Measurements from ENCODE around the gene BTBD18. TPM values are rescaled to one million over a fixed set of nuclear protein-coding genes. Genes with fewer than 3 reads are reported as not detected.

The BTBD18 gene
- total RNA-seq, 1 donor from 2014 or later: not detected

DNA sequence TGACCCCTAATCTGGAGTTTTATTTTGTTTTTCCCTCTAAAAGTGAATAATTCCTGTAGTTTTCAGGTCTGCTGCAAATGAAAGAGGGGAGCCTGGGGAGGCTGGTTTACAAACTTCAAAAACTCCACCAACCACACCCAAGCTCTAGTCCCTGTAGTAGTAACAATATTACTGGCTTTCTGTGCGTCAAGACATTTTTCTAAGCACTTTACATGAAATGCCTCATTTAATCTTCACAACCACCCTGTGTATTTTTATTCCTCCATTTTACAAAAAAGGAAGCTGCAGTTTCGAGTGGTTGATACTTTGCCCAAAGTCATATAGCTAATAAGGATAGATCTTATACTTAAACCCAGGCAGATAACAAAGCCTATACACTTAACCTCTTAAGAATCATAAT, 33.5 kb upstream of the BTBD18 start:
- CTCF ChIA-PET: interaction anchor here (0.8 to 1.9 kb wide), 5 partner anchors 9 to 35 kb away, joined by 3 to 28 read pairs (median 5); partner anchors contain the start of gene BTBD18
- no peak for DNase-seq
- POLR2A ChIA-PET: interaction anchor here (0.5 to 2.6 kb wide), 12 partner anchors 8 to 793 kb away, joined by 3 to 32 read pairs (median 6); partner anchors contain the start of genes CTNND1, MED19, SELENOH and TMX2
- peaks cover 3% of the 10 kb centered on the region for H3K36me3 Mint-ChIP-seq (ENCODE audit: low read depth)
- intact Hi-C loops (cut with micrococcal nuclease): loop anchor here (1.0 kb wide), 2 partner anchors 8 to 15 kb away; no protein-coding TSS in a partner anchor
- TF ChIP-seq, protein P1, sequence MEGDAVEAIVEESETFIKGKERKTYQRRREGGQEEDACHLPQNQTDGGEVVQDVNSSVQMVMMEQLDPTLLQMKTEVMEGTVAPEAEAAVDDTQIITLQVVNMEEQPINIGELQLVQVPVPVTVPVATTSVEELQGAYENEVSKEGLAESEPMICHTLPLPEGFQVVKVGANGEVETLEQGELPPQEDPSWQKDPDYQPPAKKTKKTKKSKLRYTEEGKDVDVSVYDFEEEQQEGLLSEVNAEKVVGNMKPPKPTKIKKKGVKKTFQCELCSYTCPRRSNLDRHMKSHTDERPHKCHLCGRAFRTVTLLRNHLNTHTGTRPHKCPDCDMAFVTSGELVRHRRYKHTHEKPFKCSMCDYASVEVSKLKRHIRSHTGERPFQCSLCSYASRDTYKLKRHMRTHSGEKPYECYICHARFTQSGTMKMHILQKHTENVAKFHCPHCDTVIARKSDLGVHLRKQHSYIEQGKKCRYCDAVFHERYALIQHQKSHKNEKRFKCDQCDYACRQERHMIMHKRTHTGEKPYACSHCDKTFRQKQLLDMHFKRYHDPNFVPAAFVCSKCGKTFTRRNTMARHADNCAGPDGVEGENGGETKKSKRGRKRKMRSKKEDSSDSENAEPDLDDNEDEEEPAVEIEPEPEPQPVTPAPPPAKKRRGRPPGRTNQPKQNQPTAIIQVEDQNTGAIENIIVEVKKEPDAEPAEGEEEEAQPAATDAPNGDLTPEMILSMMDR (IDR thresholded peaks at IDR 0.05): no peak
- no peaks in the 10 kb centered on the region for H3K27me3 Mint-ChIP-seq
- H3K27ac Mint-ChIP-seq: peak overlapping the region; percentile 92
- H3K9me3 Mint-ChIP-seq: no peaks in the 10 kb centered on the region
- H3K4me3 Mint-ChIP-seq: peak overlapping the region; percentile 75
- ATAC-seq (ENCODE audit: low read depth): peak; percentile 87
- peaks cover 67% of the 10 kb centered on the region for H3K4me1 Mint-ChIP-seq

DNA sequence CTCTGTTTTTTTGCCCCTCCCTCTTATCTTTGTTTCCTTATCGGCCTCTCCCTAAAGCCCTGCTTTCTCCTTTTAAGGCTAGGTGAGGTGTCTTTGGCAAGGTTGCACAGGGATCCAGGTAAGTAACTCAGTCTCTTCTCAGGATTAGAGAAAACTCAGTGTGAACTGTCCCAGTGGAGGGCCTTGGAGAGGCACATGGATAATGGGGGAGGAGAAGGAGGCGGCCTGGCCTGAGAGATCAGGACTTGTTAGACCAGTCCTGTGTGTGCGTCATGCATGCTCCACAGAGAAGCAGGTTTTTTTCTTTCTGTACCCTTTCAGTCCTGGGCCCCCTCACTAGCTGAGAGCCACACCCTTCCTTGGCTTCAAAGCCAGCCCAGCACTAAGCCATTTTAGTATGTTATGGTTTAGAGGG, 29.9 kb upstream of the BTBD18 start:
- Mint-ChIP-seq H3K27ac (no peak overlapping the region), H3K36me3 (ENCODE audit: low read depth) (peaks cover 3% of the 10 kb centered on the region), H3K9me3 (no peaks in the 10 kb centered on the region), H3K4me1 (peaks cover 60% of the 10 kb centered on the region), H3K27me3 (no peaks in the 10 kb centered on the region), H3K4me3 (no peak overlapping the region)
- TF ChIP-seq, protein P1 (IDR thresholded peaks at IDR 0.05): no peak
- POLR2A ChIA-PET: interaction anchor here (1.0 kb wide), 1 partner anchor 40 kb away, joined by 3 read pairs; no protein-coding TSS in a partner anchor
- intact Hi-C loops (cut with micrococcal nuclease): no loop called here
- CTCF ChIA-PET: interaction anchor here (0.7 kb wide), 1 partner anchor 30 kb away, joined by 3 read pairs; the partner anchor contains the start of gene BTBD18
- no peak for DNase-seq
- ATAC-seq (ENCODE audit: low read depth): no peak

DNA sequence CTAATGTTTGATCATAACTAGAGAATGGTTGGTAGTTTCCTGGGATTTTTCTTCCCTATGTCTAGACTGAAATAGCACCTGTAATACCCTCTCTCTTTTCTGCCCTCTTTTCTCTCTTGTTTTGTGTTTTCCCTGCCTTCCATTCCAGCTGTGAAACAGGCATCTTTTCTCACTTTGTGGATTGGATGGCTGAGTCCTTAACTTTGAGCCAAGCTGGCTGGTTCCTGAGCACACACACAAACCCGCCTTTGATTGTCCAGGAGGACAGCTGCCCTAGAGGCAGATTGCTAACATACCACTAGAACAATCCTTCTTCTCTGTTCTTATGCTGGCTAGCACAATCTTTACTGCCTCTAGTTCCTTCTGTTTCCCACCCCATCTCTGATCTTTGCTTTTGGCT, 27.7 kb upstream of the BTBD18 start:
- Mint-ChIP-seq H3K4me3 (no peak overlapping the region), H3K9me3 (no peaks in the 10 kb centered on the region), H3K27me3 (no peaks in the 10 kb centered on the region), H3K4me1 (peaks cover 55% of the 10 kb centered on the region), H3K36me3 (ENCODE audit: low read depth) (peaks cover 1% of the 10 kb centered on the region), H3K27ac (no peak overlapping the region)
- TF ChIP-seq, protein P1 (IDR thresholded peaks at IDR 0.05): no peak
- no peak for DNase-seq
- POLR2A ChIA-PET: interaction anchor here (1.1 to 1.8 kb wide), 2 partner anchors 13 to 21 kb away, joined by 4 to 13 read pairs; no protein-coding TSS in a partner anchor
- no peak for ATAC-seq (ENCODE audit: low read depth)
- intact Hi-C loops (cut with micrococcal nuclease): no loop called here
- CTCF ChIA-PET: interaction anchor here (1.1 to 1.7 kb wide), 2 partner anchors 15 to 28 kb away, joined by 3 to 4 read pairs; partner anchors contain the start of gene BTBD18

DNA sequence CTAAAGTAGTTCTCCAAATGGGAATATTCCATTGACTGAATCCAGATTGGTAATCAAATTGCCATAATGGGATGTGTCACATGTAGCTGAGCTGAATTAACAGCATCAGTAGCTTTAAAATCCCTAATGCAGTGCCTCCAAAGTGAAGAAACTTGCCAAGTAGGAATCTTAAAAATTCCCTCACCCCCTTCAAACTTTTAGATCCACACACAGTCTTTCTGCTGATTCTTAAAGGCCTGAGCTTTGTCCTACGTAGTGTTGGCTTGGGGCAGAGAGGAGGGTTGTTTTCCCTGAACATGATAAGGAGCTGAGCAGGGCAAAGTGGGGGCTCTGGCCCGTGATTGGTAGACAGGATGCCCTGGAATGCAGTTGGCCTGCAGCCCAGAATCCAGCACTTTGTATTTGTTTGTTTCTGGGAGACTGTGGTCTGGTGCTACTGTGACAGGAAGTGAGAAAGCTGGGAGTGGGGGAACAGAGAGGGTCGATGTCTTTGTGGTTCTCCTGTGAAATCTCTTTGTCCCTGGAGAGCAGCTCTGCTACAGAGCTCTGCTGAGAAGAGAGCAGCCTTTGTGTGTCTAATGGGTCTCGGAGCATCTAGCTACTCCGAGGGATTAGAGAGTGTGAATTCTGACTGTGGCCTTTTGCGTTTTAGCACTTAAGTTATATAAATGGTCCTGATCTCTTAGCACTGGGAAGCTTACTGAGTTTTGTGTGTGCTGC, 26.9 kb upstream of the BTBD18 start:
- CTCF ChIA-PET: interaction anchor here (1.1 to 1.7 kb wide), 4 partner anchors 14 to 254 kb away, joined by 3 to 5 read pairs (median 4); partner anchors contain the start of gene BTBD18
- Mint-ChIP-seq H3K4me1 (peaks cover 51% of the 10 kb centered on the region), H3K27ac (peak overlapping the region; percentile 4), H3K36me3 (ENCODE audit: low read depth) (peaks cover 3% of the 10 kb centered on the region), H3K27me3 (no peaks in the 10 kb centered on the region), H3K9me3 (no peaks in the 10 kb centered on the region), H3K4me3 (no peak overlapping the region)
- POLR2A ChIA-PET: interaction anchor here (0.6 to 1.8 kb wide), 3 partner anchors 14 to 37 kb away, joined by 4 to 13 read pairs (median 4); partner anchors contain the start of gene SELENOH
- TF ChIP-seq, protein P1 (IDR thresholded peaks at IDR 0.05): no peak
- ATAC-seq (ENCODE audit: low read depth): no peak
- intact Hi-C loops (cut with micrococcal nuclease): no loop called here
- DNase-seq: no peak

DNA sequence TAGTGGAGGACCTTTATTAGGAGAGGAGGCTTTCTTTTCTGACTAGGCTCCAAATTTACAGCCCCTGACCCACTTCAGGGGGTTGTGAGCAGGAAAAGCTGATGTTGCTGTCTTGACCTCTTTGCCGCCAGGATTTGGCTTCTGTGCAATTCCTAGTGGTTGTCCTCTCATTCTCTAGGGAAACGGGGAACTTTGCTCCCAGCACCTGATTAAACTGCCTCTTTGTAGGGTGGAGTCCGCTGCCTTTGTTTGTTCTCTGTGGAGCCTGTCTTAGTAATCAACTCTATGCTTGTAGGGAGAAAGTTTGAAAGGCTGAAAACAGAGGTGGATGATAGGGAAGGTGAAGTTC, 26.3 kb upstream of the BTBD18 start:
- Mint-ChIP-seq H3K9me3 (no peaks in the 10 kb centered on the region), H3K36me3 (ENCODE audit: low read depth) (peaks cover 3% of the 10 kb centered on the region), H3K27ac (no peak overlapping the region), H3K4me1 (peaks cover 51% of the 10 kb centered on the region), H3K27me3 (no peaks in the 10 kb centered on the region), H3K4me3 (no peak overlapping the region)
- no peak for DNase-seq
- no peak for ATAC-seq (ENCODE audit: low read depth)
- intact Hi-C loops (cut with micrococcal nuclease): no loop called here
- POLR2A ChIA-PET: no interaction called here
- CTCF ChIA-PET: interaction anchor here (1.1 to 1.4 kb wide), 2 partner anchors 22 to 254 kb away, joined by 4 to 5 read pairs; no protein-coding TSS in a partner anchor
- TF ChIP-seq, protein P1 (IDR thresholded peaks at IDR 0.05): no peak

All from activated B cell treated with CpG ODN at 0.5 μM for 24 hours (primary cell).